ENCODE measurements around the gene FOXO3.

DNA sequence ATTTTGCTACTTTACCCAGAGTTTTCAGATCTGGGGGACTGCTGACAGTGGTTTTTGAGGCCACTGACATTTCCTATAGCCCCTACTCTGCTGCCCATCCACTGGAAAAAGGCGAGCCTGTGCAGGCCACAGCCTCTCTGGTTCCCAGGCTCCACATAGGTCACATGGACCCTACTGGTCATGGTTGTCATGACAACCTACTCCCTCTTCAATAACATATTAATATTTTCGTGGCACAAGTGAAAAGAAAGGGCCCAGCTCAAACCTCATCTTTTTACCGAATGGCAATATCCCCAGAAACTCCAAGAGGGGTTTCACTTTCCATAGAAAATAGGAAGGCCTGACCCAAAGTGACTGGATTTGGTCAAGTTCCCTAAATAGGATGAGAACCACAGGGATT lies 11.0 kb upstream of the FOXO3 start:
- TF ChIP-seq, protein P1, sequence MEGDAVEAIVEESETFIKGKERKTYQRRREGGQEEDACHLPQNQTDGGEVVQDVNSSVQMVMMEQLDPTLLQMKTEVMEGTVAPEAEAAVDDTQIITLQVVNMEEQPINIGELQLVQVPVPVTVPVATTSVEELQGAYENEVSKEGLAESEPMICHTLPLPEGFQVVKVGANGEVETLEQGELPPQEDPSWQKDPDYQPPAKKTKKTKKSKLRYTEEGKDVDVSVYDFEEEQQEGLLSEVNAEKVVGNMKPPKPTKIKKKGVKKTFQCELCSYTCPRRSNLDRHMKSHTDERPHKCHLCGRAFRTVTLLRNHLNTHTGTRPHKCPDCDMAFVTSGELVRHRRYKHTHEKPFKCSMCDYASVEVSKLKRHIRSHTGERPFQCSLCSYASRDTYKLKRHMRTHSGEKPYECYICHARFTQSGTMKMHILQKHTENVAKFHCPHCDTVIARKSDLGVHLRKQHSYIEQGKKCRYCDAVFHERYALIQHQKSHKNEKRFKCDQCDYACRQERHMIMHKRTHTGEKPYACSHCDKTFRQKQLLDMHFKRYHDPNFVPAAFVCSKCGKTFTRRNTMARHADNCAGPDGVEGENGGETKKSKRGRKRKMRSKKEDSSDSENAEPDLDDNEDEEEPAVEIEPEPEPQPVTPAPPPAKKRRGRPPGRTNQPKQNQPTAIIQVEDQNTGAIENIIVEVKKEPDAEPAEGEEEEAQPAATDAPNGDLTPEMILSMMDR (IDR thresholded peaks at IDR 0.05) = no peak
- no peak for TF ChIP-seq POLR2A (IDR thresholded peaks at IDR 0.05)
